Ecto neural progenitor cell (in vitro differentiated cells): ENCODE data around the gene DISC1.

Experiments used
- DNase-seq: peaks from one replicate; pipeline ENCODE4 v3.0.0-alpha.2; 2018; ENCODE audit warnings: low spot score

The DISC1 gene

DNA sequence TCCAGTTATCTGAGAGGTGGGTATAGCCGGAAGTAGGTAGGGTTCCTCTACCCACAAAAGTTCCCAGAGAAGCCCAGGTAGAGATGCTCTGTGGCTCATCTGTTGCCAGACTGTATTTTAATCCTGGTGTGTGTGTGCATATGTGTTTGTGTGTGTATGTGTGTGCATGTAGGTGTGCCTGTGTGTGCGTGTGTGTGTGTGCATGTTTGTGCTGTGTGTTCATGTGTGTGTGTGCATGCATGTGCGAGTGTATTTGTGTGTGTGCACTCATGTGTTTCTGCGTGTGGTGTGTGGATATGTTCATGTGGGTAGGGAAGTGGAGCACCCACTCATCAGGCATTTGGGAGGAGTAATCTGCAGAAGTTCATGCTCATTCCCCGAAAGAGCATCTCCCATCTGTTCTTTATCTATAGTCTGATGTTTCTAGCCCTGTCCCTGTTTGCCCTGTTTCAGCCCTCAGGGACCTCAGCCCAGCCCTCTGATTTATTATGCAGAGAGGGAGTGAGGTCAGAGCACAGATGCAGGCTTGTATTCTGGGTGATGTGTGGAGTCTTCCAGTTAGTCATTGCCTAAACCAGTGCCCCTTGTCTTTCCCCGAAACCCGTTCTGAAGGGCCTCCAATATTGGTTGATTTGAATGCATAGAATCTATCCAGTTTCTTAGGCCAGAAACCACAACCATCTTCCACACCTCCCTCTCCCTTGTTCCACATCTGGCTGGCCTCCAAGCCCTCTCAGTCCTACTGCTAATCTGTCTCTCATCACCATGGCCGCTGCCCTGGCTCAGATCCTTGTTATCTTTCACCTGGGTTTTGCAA, 69.1 kb downstream of the DISC1 start:
- no peak for DNase-seq

DNA sequence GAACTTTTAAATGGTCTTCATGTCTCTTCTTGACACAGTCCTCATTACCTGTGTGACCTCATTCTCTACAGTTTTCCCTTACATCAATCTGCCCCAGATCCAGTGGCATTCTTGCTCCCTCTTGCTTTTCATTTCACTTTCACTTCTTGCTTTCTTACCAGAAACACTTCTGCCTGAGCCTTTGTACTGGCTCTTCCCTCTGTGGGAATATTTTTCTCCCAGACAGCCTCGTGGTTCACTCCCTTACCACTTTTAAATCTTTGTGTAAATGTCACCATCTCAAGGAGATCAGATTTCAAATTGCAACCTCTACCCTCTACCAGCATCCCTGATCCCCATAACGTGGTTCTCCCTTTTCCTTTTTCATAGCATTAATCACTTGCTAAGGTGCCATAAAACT, 73.2 kb downstream of the DISC1 start:
- DNase-seq, result no peak

DNA sequence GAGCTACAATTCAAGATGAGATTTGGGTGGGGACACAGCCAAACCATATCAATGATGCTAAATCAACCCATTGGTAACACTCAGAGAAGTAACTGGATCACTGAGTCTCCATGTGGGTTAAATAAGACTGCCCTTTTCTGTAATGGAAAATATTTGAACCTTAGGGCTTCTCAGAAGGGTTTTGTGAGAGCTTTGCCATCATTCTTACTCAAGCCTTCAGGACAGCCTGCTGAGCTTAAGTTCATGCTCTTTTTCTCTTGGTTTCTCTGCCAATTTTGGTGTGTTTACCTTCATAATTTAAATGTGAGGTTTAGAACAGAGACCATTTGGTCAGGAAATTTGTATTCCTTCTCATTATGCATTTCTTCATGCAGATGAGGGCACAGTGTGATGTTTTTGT, 74.7 kb downstream of the DISC1 start:
- DNase-seq, result no peak

DNA sequence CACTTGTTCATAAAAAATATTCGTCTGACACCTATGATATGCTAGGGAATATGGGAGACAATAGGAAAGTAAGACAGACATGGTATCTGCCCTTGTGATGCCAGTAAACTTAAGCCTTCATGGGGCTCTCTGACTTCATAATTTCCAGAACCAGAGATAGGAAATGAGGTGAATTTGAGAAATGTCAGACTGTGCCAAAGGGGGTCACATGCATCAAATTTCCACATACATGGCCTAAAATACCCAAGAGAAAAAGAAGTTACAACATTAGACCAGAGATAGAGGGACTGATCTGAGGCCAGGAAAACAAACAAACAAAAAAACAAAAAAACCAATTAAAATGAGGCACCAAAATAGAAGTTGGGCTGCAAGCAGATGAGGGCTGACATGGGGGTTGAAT, 75.7 kb downstream of the DISC1 start:
- no peak for DNase-seq

DNA sequence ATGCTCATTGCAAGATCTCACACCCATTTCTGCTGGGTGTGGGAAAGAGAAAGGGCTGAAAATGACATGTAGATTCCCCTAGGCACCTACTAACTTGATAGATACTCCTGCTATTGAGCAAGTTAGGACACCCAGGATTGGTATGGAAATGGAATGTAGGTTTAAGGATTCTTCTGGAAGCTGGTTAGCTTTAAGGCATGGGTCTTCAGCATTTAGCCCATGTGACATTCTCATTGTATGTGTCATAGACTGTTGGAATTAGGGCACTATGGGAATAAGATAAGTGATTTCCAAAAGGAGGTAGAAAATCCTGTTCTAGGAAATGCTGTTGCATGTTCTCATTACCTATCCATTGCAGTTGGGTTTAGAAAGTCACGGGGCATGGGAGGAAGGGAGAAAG, 76.2 kb downstream of the DISC1 start:
- DNase-seq, result no peak

DNA sequence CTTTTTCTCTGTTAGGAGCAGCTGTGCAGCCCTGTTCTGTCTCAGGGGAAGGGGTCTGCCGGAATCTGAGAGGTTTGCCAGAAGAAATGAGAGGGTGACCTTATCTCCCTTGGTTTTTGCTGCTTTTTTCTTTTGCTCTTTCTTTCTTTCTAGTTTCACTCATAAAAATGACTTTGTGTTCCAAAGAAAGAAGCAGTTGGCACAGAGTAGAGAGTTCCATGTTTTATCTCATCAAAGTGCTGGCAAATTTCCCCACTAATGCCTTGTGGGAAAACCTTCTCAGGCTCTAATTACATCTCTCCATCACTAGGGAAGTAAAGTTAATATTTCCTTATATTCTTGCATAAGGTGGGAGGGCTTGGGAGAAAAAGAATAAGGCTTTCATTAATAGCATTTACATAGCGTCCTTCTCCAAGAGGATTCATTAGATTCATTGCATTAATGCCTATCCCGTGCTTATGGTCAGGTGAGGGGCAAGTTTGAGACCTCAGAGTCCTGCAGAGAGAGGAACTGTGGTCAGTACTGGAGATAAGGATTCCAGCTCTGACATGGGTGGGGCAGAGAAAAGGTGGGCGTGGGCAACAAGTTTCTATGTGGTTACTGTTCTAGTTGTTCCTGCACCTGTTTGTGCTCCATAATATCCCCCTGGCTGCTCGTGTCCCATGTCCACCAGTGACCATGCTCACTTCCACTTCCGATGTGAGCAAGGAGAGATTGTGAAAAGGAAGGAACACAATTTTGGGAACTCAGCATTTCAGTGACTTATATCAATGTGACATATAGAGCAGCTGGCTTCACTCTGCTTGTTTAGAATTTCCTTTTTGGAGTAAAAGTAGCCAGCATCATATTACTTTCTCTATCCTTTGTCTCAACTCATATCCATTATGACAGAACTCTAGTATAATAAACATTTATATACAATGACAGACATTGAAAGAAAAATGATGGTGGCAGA, 79.5 kb downstream of the DISC1 start:
- DNase-seq, result no peak

DNA sequence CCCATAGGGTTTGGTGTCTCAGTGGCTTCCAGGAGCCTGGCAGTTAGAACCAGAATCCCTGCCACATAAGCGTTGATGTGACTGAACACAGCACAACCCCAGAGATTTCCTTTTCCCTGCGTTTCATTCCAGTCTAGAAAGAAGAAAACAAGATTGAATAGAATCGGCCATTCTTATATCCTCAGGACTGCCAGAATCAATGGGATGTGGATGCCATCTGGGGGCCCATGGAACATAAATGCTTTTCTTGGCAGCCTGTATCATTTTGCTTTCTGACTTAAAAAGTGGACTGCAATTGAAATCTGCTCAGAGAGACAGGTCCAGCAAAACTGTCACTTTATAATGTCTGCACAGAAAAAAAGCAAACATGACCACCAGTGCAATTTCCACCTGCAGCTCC, 80.3 kb downstream of the DISC1 start:
- DNase-seq, result no peak

DNA sequence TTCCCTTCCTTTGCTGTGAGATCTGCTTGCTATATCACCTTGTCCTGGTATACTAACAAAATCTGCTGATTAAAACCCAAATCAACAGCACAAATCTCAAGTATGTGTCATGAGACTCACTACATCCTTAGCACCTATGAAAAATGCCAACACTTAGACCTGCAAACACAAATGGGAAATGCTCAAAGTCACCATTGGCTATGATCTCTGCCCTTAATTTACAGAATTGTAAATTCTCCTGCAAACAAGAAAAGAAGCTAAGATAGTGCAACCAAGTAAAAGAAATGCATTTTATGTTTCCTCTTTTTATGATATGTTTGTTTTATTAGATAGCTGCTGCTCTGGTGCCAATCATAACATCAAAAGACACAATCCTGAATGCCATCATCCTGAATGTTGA, 80.8 kb downstream of the DISC1 start:
- no peak for DNase-seq

DNA sequence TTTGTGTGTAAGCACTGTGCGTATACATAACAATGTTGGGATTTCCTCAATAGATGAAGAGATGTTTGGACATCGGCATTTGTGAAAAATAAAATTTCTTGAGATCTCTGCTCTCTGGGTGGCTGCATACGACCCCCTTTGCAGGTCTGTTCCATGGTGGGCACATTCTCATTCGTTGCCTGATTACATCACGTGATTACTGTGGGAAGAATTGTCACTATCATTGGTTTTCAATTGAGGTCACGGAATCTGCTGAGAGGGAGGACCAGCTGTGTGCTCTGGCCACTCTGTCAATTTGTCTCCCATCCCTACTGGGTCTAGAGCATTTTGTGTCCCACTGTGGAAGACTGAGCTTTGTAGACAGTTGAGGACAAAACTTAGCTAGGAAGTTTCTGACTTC, 81.8 kb downstream of the DISC1 start:
- no peak for DNase-seq

DNA sequence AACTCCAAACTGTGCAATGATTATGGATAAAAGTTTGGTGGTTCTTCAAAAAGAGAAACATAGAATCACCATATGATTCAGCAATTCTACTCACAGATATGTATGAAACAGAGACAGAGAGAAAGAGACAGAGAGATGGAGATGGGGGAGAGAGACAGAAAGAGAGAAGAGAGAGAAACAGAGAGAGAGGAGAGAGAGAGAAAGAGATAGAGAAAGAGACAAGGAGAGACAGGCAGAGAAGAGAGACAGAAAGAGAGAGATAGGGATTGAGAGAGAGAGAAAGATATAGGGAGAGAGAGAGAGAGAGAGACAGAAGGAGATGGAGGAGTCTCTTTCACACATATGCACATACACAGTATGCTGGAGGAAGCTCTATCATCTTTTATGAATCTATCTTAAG, 87.8 kb downstream of the DISC1 start:
- DNase-seq, result no peak

DNA sequence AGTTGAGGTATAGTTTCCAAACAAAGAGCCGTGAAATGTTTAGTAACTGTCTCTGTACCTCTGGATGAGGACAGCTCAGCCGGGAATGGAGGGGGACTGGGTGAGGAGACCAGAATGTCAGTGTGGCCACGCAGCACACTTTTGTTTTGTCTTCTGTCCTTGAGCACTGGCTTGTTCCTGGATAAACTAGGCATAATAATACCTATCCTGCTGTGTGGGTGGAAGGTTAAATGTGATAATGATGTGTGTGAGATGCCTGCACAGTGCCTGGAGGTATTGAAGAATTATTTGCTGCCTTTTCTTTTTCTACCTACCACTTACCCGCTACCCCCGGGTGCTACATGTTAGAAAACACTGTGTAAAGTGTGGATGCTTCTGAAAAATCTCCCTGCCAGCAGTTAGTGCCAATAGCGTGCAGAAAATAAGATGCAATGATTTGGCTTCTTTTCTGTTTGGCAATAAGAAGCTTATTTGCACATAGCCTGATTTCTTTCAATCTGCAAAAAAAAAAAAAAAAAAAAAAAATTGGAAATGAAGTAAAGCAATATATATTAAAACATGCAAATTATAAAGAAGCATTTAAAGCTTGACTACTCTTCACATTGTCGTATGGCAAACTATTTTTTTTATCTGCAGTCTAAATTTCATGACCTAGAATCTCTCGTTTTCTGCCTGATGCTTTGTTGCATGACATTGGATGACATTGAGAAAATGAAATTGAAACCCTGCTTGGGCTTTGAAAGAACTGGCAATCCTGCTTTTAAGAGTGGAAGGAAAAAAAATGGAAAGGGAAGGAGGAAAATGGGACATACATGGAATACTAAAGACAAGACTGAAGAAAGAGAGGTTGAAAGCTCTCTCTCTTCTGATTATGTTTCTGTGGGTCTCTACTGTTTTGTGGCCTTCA, 89.5 kb downstream of the DISC1 start:
- DNase-seq, result no peak

DNA sequence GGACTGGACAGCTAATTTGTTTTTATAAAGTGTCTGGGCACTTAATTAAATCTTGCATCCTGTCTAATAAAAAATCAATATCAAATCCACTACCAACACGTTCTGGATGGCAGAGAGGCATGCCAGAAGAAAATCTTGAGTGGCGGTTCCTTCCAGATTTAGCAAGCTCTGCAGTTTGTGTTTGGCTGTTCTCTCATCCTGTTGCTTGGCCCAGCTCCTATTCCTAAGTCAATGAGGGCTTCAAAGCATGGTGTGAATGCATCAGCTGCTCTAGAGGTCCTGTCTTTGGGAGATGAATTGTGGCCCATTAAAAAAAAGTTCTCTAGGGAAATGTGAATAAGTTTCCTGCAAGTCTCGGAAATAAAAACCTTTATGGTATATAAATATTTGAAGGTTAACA, 90.3 kb downstream of the DISC1 start:
- DNase-seq, result no peak

DNA sequence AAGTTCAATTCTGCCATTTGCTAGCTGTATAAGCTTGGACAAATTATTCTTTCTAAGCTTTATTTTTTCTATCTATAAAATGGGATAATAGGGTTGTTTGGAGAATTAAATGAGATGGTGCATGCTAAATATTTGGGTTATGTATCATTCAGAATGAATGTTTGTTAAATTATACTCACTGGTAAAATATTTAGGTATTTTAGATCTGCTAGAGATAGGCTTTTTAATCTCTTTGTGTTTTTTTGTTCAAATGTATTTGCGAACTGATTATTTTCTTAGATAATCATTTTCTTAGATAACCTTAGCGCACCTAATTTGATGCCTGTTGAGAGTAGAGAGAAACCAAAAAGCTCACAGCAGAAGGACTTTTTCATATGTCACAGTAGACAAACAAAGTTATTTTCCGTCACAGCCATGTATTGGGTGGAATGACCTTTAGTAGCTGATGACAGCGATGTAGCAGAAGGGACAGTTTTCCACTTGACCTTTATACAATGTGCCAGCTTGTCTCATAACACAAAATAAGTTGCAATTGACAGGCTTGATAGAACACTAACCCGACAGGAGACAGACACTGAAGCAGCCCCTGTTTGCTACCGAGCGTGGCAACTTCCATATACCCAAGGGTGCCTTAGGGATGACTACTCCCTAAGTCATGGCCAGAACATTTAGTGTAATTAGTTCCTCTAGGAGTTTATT, 93.0 kb downstream of the DISC1 start:
- DNase-seq, result no peak

DNA sequence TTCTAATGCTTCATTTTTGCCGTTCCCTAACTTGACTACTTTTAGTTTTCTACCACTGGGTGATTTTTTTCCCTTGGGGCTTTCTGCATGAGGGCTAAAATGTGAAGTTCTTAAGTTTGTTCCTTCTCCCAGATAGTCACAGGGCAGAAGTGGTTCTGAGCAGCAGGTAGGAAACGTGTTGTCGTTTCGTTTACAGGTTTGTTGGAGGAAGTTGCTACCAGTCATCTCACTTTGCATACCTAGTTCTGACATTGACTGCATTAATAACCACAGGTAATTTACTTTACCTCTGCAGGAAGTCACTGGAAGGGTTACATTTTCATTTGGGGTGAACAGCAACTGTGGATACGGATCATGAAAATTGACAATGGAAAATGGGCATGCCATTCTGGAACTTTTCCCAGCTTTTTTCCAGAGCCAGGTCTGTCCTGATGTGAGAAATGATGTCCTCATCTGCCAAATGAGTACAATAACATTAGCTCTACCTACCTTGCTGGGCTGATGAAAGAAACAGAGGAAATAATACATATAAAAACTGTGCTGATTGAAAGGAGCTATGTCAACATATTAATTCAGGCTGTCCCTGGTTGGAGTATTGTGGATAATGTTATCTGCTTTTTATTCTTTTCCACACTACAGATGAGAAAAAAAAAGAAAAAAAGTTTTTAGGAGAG, 94.2 kb downstream of the DISC1 start:
- no peak for DNase-seq

DNA sequence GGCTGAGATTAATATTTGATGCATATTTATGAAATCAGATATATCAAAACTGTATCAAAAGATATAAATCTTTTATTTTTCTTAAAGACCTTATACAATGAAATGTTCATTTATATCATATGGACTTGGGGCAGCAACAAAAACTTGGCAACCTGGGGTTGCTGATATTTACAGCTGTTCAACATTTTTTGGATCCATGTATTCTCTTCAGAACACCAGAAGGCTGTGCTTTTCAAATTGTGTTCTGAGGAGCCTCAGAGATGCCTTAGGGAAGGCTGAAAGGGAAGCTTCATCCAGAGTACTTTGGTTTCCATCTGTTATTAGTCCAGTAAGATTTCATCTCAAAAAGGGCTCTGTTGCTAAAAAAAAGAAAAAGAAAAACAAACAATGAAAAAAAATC, 94.8 kb downstream of the DISC1 start:
- DNase-seq, result no peak

DNA sequence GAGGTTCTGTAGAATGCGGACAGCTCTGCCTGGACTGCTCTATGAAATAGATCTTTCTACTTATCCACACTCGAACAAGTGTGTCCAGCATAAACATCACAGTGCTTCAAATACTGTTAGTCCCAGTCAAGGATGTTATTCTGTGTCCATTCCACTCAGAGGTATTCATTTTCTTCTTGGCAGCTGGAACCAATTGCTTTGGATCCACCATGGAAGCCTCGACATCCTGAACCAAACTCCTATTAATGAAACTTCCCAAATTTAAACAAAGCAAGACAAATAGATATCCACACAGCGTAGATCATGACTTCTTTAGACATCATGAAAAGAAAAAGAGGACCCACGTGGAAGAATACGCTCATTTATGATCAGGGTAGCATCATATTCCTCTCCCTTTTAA, 95.8 kb downstream of the DISC1 start:
- no peak for DNase-seq

DNA sequence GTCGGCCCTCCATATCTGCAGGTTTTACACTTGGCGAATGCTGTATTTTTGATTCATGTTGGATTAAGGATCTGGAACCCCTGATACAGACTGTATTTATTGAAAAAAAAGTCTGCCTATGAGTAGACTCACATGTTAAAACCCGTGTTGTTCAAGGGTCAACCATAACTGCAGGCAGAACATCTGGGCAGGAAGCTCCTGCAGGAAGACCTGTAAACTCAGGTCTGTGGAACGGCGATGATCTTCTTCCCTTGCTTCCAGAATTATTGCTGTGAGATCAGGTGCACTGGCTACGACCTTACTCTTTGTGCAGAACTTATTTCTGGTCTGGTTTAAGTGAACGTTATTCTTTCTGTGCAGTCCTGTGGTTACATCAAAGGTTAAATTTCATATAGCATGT, 96.6 kb downstream of the DISC1 start:
- DNase-seq, result no peak

DNA sequence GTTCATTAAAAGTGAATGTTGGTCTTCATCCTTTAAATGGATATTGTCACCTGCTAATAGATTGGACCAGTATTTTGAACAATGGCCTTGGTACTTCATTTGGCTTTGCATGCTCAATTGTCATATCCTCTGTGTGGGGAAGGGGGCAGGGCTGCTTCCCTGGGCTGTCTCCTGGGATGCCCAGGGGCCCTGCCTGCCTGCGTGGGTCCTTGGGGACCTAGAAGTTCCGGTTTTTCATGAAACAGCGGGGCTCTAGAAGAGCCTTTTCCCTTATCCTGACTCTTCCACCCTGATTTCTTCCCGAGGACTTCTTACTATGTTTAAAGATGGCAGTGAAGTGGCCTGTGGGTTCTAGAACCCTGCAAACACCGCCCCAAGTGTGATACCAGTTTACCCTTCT, 97.5 kb downstream of the DISC1 start:
- no peak for DNase-seq

DNA sequence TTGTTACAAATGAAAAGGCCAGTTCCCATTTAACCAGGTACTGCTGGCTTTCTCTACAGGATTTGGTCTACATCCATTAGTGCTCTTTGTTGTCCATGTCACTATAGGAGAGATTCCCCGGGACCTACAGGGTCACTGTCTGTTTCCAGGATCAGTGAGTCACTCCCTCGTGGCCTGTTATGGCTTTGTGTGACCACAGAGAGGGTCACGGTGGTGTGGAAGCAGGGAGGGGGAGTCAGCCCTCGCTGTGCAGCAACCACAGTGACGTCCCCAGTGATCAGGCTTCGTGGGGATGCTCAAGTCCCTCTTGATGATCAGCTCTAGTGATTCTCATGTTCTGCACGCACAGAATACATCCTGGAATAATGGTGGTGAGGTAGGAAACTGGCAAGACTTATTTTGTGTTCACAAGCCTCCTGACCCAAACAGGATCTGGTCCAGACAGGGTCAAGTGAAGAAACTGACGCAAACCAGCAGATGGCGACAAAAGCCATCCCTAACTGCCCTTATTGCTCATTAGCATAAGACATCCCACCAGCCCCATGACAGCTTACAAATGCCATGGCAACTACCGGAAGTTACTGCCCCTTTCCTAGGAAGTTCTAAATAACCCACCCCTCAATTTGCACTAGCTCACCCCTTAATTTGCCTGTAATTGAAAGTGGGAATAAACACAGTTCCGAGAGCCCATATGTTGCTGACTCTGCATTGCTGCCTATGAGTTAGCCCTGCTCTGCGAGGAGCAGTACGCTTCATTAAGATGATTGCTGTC, 98.5 kb downstream of the DISC1 start:
- peak; percentile 59 for DNase-seq

DNA sequence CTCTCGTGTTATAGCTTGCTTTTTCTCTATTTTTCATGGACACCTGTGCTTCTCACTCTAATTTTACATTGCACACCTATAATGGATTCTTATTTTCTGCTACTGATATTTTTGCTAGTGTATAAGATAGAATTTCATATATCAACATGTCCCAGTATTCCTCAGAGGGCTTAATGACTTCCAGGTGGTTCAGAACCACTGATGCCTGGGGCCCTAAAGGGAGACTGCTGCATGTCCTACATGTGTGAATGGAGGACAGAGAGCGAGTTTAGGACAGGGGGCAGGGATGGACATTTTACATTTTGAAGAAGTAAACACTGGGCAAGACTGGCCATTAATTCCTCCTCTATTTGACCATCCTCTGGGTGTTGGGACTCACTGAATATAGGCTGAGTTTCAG, 100.6 kb downstream of the DISC1 start:
- no peak for DNase-seq
